ENCODE results near the gene PLOD1. TPM values are rescaled to one million over a fixed set of nuclear protein-coding genes. Genes with fewer than 3 reads are reported as not detected.
A peak's percentile ranks its signal among the peaks of the same experiment; 100 is the strongest.

The PLOD1 gene
- total RNA-seq, 1 experiment from 2014 or later, result 382 TPM

GRCh38 chr1:11960276-11960675, 25.8 kb downstream of the PLOD1 start:
- no peak overlapping the region for H3K4me3 ChIP-seq
- DNase-seq (ENCODE audit: low read depth in 1 of 2, low spot score in 2 of 2), result no peak

GRCh38 chr1:11960715-11961114, 26.2 kb downstream of the PLOD1 start:
- no peaks in the 10 kb centered on the region for H3K9me3 ChIP-seq (replicated peaks)
- H3K36me3 ChIP-seq, result peaks cover 82% of the 10 kb centered on the region
- H3K4me3 ChIP-seq, result no peak overlapping the region

More at GRCh38 chr1:11960276-11960675, 25.8 kb downstream of the PLOD1 start:
- Histone ChIP-seq H3K27ac (no peak overlapping the region), H3K36me3 (peaks cover 82% of the 10 kb centered on the region), H3K27me3 (replicated peaks) (no peaks in the 10 kb centered on the region), H3K4me1 (replicated peaks) (no peaks in the 10 kb centered on the region), H3K9me3 (replicated peaks) (no peaks in the 10 kb centered on the region)

GRCh38 chr1:11961230-11961629, 26.7 kb downstream of the PLOD1 start:
- DNase-seq (ENCODE audit: low read depth in 1 of 2, low spot score in 2 of 2), result no peak
- H3K36me3 ChIP-seq, result peaks cover 81% of the 10 kb centered on the region

More at GRCh38 chr1:11960715-11961114, 26.2 kb downstream of the PLOD1 start:
- Histone ChIP-seq H3K27me3 (replicated peaks) (no peaks in the 10 kb centered on the region), H3K4me1 (replicated peaks) (no peaks in the 10 kb centered on the region), H3K27ac (no peak overlapping the region)
- no peak for DNase-seq (ENCODE audit: low read depth in 1 of 2, low spot score in 2 of 2)

GRCh38 chr1:11963622-11964021, 29.1 kb downstream of the PLOD1 start:
- H3K27me3 ChIP-seq (replicated peaks), result no peaks in the 10 kb centered on the region

More at GRCh38 chr1:11961230-11961629, 26.7 kb downstream of the PLOD1 start:
- no peaks in the 10 kb centered on the region for H3K4me1 ChIP-seq (replicated peaks)
- H3K4me3 ChIP-seq, result no peak overlapping the region
- H3K27ac ChIP-seq, result no peak overlapping the region
- no peaks in the 10 kb centered on the region for H3K27me3 ChIP-seq (replicated peaks)
- H3K9me3 ChIP-seq (replicated peaks), result no peaks in the 10 kb centered on the region

GRCh38 chr1:11964656-11965055, 30.1 kb downstream of the PLOD1 start:
- Histone ChIP-seq H3K27ac (no peak overlapping the region), H3K27me3 (replicated peaks) (no peaks in the 10 kb centered on the region), H3K36me3 (peaks cover 68% of the 10 kb centered on the region), H3K9me3 (replicated peaks) (no peaks in the 10 kb centered on the region), H3K4me1 (replicated peaks) (no peaks in the 10 kb centered on the region), H3K4me3 (no peak overlapping the region)
- DNase-seq (ENCODE audit: low read depth in 1 of 2, low spot score in 2 of 2), result no peak

More at GRCh38 chr1:11963622-11964021, 29.1 kb downstream of the PLOD1 start:
- no peak overlapping the region for H3K27ac ChIP-seq
- H3K4me1 ChIP-seq (replicated peaks), result no peaks in the 10 kb centered on the region
- H3K36me3 ChIP-seq, result peaks cover 65% of the 10 kb centered on the region
- no peaks in the 10 kb centered on the region for H3K9me3 ChIP-seq (replicated peaks)
- no peak for DNase-seq (ENCODE audit: low read depth in 1 of 2, low spot score in 2 of 2)
- H3K4me3 ChIP-seq, result no peak overlapping the region

- Histone ChIP-seq H3K27me3 (replicated peaks) (no peaks in the 10 kb centered on the region), H3K9me3 (replicated peaks) (no peaks in the 10 kb centered on the region), H3K36me3 (peaks cover 65% of the 10 kb centered on the region), H3K4me1 (replicated peaks) (no peaks in the 10 kb centered on the region), H3K27ac (no peak overlapping the region), H3K4me3 (no peak overlapping the region)
- DNase-seq (ENCODE audit: low read depth in 1 of 2, low spot score in 2 of 2), result no peak
Measured at GRCh38 chr1:11967028-11967547, 32.6 kb downstream of the PLOD1 start.

GRCh38 chr1:11970441-11971185, 36.1 kb downstream of the PLOD1 start:
- Histone ChIP-seq H3K4me3 (no peak overlapping the region), H3K27me3 (replicated peaks) (no peaks in the 10 kb centered on the region), H3K4me1 (replicated peaks) (no peaks in the 10 kb centered on the region), H3K27ac (no peak overlapping the region), H3K9me3 (replicated peaks) (no peaks in the 10 kb centered on the region), H3K36me3 (peaks cover 65% of the 10 kb centered on the region)
- DNase-seq (ENCODE audit: low read depth in 1 of 2, low spot score in 2 of 2), result no peak

- DNase-seq (ENCODE audit: low read depth in 1 of 2, low spot score in 2 of 2), result no peak
- H3K9me3 ChIP-seq (replicated peaks), result no peaks in the 10 kb centered on the region
- no peak overlapping the region for H3K27ac ChIP-seq
- H3K4me3 ChIP-seq, result no peak overlapping the region
- no peaks in the 10 kb centered on the region for H3K27me3 ChIP-seq (replicated peaks)
- peaks cover 55% of the 10 kb centered on the region for H3K36me3 ChIP-seq
- peaks cover 16% of the 10 kb centered on the region for H3K4me1 ChIP-seq (replicated peaks)
Measured at GRCh38 chr1:11977625-11978024, 43.1 kb downstream of the PLOD1 start.

- DNase-seq (ENCODE audit: low read depth in 1 of 2, low spot score in 2 of 2), result no peak
- no peak overlapping the region for H3K27ac ChIP-seq
- no peaks in the 10 kb centered on the region for H3K27me3 ChIP-seq (replicated peaks)
- peaks cover 55% of the 10 kb centered on the region for H3K36me3 ChIP-seq
- H3K4me1 ChIP-seq (replicated peaks), result peaks cover 16% of the 10 kb centered on the region
- H3K9me3 ChIP-seq (replicated peaks), result no peaks in the 10 kb centered on the region
- no peak overlapping the region for H3K4me3 ChIP-seq
Measured at GRCh38 chr1:11978301-11978700, 43.8 kb downstream of the PLOD1 start.

GRCh38 chr1:11979028-11979850, 44.7 kb downstream of the PLOD1 start:
- no peak for DNase-seq (ENCODE audit: low read depth in 1 of 2, low spot score in 2 of 2)

GRCh38 chr1:11979851-11980675, 45.5 kb downstream of the PLOD1 start, which contains the start of gene MFN2:
Gene MFN2, plus strand, starts transcription at chr1:11980444. Its CDS starts 8,725 bp downstream, at chr1:11989169.
- peaks cover 16% of the 10 kb centered on the region for H3K4me1 ChIP-seq (replicated peaks)

More at GRCh38 chr1:11979028-11979850, 44.7 kb downstream of the PLOD1 start:
- H3K27ac ChIP-seq, result peak overlapping the region; percentile 72; the same call in 1 of the 2 replicates
- peaks cover 58% of the 10 kb centered on the region for H3K36me3 ChIP-seq
- no peaks in the 10 kb centered on the region for H3K27me3 ChIP-seq (replicated peaks)
- peaks cover 16% of the 10 kb centered on the region for H3K4me1 ChIP-seq (replicated peaks)
- H3K4me3 ChIP-seq, result peak overlapping the region; percentile 85
- H3K9me3 ChIP-seq (replicated peaks), result no peaks in the 10 kb centered on the region

GRCh38 chr1:11980676-11980972, 46.1 kb downstream of the PLOD1 start:
- Histone ChIP-seq H3K4me1 (replicated peaks) (peaks cover 16% of the 10 kb centered on the region), H3K27me3 (replicated peaks) (no peaks in the 10 kb centered on the region), H3K4me3 (peak overlapping the region; percentile 85), H3K9me3 (replicated peaks) (no peaks in the 10 kb centered on the region), H3K36me3 (peaks cover 56% of the 10 kb centered on the region), H3K27ac (peak overlapping the region; percentile 72)
- DNase-seq (ENCODE audit: low read depth in 1 of 2, low spot score in 2 of 2), result no peak

More at GRCh38 chr1:11979851-11980675, 45.5 kb downstream of the PLOD1 start, which contains the start of gene MFN2:
- DNase-seq (ENCODE audit: low read depth in 1 of 2, low spot score in 2 of 2), result peak; percentile 97 to 98
- peak within 1 kb of the TSS; percentile 85 for H3K4me3 ChIP-seq
- H3K27me3 ChIP-seq (replicated peaks), result no peaks in the 10 kb centered on the region
- no peaks in the 10 kb centered on the region for H3K9me3 ChIP-seq (replicated peaks)
- H3K27ac ChIP-seq, result peak within 1 kb of the TSS; percentile 72
- H3K36me3 ChIP-seq, result peaks cover 58% of the 10 kb centered on the region

- Histone ChIP-seq H3K27ac (no peak overlapping the region), H3K4me3 (peak overlapping the region; percentile 85), H3K9me3 (replicated peaks) (no peaks in the 10 kb centered on the region), H3K36me3 (peaks cover 58% of the 10 kb centered on the region), H3K27me3 (replicated peaks) (no peaks in the 10 kb centered on the region), H3K4me1 (replicated peaks) (peaks cover 16% of the 10 kb centered on the region)
- no peak for DNase-seq (ENCODE audit: low read depth in 1 of 2, low spot score in 2 of 2)
Measured at GRCh38 chr1:11981378-11982009, 47.0 kb downstream of the PLOD1 start.
